Liver (tissue), 3 donors: ENCODE results near the gene ANKRD65.
"Not testable (repeated sequence)": the region's sequence is repeated elsewhere in the genome, so short reads cannot be mapped to it uniquely, and the experiment has no call there.

Source experiments
- ATF3 ChIP-seq: IDR thresholded peaks from 2 replicates; pipeline ENCODE4 v1.6.1; 2016; ENCODE audit warnings: antibody characterized with exemption
- CTCF ChIP-seq: fragments of 150-350 bp; IDR thresholded peaks from 2 replicates; pipeline ENCODE4 v1.5.1; 2017; ENCODE audit warnings: improper control_type of control experiment, low read depth, low read length; ENCODE audit not compliant: missing input control
- FOXA2 ChIP-seq: IDR thresholded peaks from 2 replicates; pipeline ENCODE4 v1.6.1; 2016; ENCODE audit warnings: antibody characterized with exemption
- GABPA ChIP-seq, 2 donors: IDR thresholded peaks in 1 of 2; conservative IDR thresholded peaks in 1 of 2; 2 replicates each; pipeline ENCODE4 v1.6.1; 2016; ENCODE audit warnings: antibody characterized with exemption in 2 of 2, mild to moderate bottlenecking in 1 of 2, moderate library complexity in 1 of 2
- JUND ChIP-seq, 2 donors: IDR thresholded peaks; 2 replicates each; pipeline ENCODE4 v1.6.1; 2016; ENCODE audit warnings: antibody characterized with exemption in 2 of 2
- MAX ChIP-seq: IDR thresholded peaks from 2 replicates; pipeline ENCODE4 v1.6.1; 2016; ENCODE audit warnings: antibody characterized with exemption
- RAD21 ChIP-seq, 2 donors: IDR thresholded peaks; 2 replicates each; pipeline ENCODE4 v1.6.1; 2016; ENCODE audit warnings: antibody characterized with exemption in 2 of 2, mild to moderate bottlenecking in 2 of 2
- REST ChIP-seq: IDR thresholded peaks from 2 replicates; pipeline ENCODE4 v1.6.1; 2016; ENCODE audit warnings: antibody characterized with exemption, mild to moderate bottlenecking
- RXRA ChIP-seq, 2 donors: IDR thresholded peaks; 2 replicates each; pipeline ENCODE4 v1.6.1; 2017 to 2018; ENCODE audit warnings: antibody characterized with exemption in 2 of 2, mild to moderate bottlenecking in 1 of 2
- SP1 ChIP-seq: IDR thresholded peaks from 2 replicates; pipeline ENCODE4 v1.6.1; 2018; ENCODE audit warnings: antibody characterized with exemption, mild to moderate bottlenecking
- TAF1 ChIP-seq: conservative IDR thresholded peaks from 2 replicates; pipeline ENCODE4 v1.6.1; 2016; ENCODE audit warnings: antibody characterized with exemption, mild to moderate bottlenecking
- YY1 ChIP-seq: IDR thresholded peaks from 2 replicates; pipeline ENCODE4 v1.6.1; 2016; ENCODE audit warnings: antibody characterized with exemption, mild to moderate bottlenecking
- ZBTB33 ChIP-seq: IDR thresholded peaks from 2 replicates; pipeline ENCODE4 v1.6.1; 2016; ENCODE audit warnings: antibody characterized with exemption
- donor health status: healthy.
- donor health status: healthy.

- TF ChIP-seq CTCF; TAF1; REST; ZBTB33; SP1; RXRA (IDR thresholded peaks at IDR 0.05); ATF3; GABPA (IDR thresholded peaks at IDR 0.05 in 1 of 2, conservative IDR thresholded peaks at IDR 0.05 in 1 of 2); MAX; JUND (IDR thresholded peaks at IDR 0.05); YY1; FOXA2; RAD21 (IDR thresholded peaks at IDR 0.05): not testable (repeated sequence)
Observed at GRCh38 chr1:1459711-1460110, 38.6 kb upstream of the ANKRD65 start.
